CD4-positive, alpha-beta T cell treated with Interleukin-4 for 1 hour (primary cell): Measurements from ENCODE around the gene STK11IP.

Experiments
- DNase-seq, 2 donors: peaks; one replicate each; pipeline ENCODE4 v3.0.0-alpha.2; 2020 to 2022

The STK11IP gene

DNA sequence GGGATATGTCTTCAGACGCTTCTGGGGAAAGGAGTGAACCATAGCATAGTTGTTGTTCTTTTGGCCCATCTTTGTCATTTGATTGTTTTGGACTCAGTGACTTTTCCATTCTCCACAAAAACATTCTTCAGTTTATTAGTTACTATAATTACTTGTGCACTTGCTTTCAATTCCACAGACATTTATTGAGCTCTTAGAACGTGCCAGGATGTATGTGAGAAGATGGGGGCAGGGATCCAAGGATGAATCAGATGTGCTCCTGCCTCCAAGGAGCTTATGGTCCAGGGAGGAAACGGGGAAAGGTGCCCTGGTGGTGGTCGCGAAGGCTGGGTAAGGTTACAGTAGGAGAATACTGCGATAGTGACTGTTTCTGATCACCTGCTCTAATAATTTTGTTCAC is 22.9 kb downstream of the STK11IP start:
- no peak for DNase-seq

DNA sequence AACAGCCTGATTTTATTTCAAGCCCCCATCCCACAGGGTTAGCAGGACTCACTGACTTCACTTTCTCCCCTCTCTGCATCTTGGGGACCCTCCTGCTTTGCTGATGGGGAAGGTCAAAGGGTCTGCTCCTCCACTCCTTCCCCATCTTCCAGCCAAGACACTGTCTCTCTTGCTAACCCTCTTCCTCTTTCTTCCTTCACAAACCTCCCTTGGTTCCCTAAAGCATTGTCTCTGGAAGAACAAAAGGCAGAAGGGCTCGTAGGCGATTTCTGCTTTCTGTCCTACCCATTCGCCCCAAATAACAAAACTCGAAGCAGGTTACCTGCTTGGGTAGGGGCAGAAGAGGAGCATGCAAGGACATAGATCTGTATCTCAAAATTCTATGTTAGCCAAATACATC is 24.3 kb downstream of the STK11IP start:
- no peak for DNase-seq

DNA sequence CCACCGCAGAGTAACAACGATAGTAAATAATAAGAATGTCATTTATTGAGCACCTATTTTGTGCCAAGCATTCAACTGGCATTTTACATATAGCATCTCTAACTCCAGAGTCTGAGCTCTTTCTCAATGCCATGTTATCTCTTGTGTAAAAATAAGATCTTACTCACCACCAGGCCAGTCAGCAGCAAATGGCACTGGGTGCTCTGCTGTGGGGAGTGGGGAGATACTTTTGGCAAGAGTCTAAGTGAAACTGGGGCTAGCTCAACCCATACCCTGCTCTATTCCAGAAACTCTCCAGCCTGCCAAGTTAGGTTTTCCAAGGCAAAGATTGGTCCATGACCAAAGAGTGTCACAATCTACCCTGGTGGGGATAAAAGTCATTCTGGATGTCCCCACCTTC is 24.8 kb downstream of the STK11IP start:
- DNase-seq: no peak

DNA sequence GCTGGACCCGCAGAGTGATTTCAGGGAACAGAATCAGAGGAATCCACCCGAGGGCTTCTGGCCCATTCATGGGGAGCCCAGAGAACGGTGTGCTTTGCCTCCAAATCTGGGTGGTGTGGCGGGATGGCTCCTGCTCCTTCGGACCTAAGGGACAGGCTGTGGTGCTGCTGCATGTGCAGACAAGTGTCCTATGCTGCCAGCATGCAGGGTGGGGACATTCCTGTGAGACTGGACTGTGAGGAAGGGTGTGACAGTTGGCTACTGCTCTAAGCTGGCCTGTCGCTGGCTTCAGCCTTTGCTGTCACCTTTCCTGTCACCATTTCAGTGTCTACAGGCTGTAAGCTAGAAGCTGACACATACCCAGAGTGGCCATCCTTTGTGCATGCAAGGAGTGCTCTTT is 26.9 kb downstream of the STK11IP start:
- no peak for DNase-seq

DNA sequence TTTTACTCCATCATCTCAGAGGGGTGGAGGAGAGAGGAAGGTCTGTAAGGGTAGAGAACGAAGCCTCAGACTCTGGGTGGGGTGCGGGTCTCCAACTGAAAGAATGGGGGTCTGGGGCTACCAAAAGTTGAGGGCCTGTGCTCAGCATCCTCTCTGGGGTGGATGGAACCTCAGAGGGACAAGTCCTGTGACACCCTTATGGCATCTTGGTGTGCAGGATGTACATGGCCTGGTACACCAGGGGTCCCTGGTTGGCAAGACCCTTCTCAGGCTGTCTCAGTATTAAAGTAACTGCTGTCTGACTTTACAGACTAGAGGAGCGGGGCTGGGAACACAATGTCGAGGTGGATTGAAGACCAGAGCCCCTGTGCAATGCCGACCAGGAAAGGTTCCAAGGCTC is 27.5 kb downstream of the STK11IP start:
- no peak for DNase-seq

DNA sequence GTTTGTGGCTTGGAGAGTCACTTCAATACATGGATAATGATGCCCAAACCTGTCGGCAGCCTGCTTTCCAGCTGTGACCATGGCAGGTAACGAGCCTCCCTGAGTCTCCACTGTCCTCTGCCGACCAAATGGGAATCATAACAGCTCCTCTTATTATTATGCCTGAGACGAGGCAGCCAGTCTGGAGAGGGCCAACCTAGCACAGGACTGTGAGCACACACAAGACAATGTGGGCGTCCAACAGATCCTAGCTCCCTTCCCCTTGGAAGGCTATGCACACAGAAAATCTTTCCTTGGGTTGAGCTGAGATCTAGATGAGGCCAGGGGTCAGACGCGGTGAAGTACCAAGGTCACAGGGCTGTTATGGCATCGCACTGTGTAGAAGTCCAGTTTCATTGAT is 28.9 kb downstream of the STK11IP start:
- no peak for DNase-seq

DNA sequence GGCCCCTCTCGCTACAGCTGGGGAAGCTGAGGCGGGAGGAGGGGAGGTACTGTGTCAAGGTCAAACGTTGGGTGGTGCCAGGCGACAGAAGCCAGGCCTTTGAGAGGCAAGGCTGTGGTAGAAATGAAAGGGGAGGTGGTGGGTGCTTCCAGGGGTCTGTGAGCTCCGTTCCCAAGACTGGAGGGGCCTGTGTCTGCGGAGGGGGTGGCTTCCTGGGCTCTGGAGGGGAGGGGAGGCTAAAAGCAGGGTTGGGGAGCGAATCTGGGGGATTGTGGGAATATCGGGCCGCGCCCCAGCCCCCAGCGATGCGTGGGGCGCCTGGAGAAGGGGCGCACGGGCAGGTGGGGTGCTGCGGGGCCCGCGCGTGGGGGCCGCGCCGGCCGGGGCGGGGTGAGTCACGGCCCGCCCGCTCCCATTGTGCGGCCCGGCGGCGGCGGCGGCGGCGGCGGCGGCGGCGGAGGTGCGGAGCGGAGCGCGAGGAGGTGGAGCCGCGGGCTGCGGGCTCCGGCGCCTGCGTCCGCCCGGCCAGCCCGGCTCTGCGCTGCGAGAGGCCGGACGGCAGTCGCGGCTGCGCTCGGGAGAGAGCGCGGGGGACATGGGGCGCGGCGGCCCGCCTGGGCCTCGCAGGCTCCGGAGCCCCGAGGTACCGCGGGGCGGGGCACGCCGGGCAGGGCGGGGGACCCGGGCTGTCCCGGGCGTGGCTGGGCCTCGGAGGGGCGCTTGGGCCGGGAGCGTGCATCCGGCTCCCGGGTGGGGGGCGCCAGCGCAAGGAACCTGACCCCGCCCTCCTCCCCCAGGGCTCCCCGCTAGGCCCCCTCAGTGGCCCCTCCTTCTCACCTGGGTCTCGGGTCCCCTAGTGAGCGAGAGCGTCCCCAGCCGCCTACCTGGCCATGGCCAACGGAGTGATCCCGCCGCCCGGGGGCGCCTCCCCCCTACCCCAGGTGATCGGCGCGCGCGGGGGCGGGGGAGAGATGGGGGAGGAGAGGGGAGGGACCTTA is 29.7 kb downstream of the STK11IP start, which contains the start of gene SLC4A3:
SLC4A3 (plus strand) TSS at position 528 of the 998 bp plus-strand sequence; CDS start at position 891, 363 bp downstream.
- DNase-seq: no peak

DNA sequence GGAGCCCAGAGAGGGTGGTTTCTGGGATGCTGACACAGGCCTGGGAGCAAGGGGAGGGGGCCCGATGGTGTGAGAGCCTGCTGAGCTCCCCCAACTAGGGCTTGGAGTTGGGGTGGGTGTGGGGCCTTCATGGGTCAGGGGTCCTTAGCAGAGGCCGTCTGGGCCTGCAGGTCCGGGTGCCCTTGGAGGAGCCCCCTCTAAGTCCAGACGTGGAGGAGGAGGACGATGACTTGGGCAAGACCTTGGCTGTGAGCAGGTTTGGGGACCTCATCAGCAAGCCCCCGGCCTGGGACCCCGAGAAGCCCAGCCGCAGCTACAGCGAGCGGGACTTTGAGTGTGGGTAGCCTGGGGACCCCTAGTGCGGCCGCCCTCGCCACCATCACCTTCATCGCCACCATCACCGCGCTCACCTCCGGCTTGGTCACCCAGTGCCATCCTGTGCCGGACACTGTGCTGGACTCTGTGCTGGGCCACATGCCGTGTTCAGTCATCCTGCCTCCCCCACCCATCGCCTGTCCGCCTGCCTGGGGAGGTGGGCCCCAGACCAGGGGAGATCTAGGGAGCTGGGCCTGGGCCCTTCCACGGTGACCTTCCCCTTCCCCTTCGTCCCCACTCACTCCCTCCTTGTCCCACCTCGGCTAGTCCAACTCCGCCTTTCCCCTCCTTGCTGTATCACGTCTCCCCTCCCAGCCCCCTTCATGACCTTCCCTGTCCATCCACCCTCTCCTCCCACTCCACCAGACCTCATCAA is 30.8 kb downstream of the STK11IP start:
- no peak for DNase-seq

DNA sequence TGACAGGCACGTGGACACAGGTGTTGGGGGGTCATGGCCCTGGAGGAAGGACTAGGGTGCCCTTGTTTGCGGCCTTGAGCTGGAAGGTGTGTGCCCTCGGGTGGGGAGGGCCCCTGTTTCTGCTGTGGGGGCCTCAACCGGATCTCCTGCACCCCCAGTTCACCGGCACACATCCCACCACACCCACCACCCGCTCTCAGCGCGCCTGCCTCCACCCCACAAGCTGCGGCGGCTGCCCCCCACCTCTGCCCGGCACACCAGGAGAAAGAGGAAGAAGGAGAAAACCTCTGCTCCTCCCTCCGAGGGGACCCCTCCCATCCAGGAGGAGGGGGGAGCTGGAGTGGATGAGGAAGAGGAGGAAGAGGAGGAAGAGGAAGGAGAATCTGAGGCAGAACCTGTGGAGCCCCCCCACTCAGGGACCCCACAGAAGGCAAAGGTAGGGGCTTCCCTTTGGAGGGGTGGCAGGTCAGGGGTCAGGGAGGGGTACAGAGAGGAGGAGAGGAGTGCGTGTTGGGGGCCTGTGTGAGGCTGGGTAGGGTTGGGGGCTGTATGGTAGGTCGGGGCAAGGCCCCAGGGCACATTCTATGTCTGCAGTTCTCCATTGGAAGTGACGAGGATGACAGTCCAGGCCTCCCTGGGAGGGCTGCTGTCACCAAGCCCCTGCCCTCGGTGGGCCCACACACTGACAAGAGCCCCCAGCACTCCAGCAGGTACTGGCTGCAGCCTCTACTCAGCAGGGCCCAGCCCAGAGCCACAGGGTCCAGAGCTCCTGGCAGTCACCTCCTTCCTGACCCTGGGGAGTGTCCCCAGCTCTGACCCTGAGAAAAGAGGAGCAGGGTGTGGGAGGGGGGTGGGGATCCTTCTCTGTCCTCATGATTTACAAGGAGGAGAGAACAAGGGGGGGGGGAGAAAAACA is 31.6 kb downstream of the STK11IP start:
- DNase-seq: no peak

DNA sequence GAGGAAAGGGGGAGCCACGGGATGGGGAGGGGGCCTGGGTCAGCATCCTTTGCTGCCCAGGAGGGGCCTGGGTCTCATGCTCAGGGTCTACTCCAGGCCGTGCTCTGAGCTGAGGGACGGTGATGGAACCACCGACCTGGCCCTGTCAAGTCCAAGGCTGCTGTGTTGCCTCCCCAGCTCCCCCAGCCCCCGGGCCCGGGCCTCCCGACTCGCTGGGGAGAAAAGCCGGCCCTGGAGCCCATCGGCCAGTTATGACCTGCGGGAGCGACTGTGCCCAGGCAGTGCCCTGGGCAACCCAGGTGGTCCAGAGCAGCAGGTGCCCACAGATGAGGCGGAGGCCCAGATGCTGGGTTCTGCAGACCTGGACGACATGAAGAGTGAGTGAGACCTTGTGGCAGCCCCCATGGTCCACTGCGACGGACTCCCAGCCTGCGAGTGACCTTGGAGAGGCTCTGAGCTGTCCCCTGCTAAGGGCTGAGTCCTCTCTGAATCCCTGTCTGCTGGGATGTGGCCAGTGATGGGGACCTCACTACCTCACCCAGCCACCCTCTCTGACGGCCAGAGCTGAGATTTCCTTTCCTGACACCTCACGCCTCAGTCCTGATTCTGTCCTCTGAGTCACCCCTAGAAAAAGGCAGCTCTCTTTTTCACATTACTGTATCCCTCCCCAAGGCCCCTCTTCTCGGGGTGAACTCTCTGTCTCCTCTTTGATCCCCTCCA is 32.5 kb downstream of the STK11IP start:
- no peak for DNase-seq

DNA sequence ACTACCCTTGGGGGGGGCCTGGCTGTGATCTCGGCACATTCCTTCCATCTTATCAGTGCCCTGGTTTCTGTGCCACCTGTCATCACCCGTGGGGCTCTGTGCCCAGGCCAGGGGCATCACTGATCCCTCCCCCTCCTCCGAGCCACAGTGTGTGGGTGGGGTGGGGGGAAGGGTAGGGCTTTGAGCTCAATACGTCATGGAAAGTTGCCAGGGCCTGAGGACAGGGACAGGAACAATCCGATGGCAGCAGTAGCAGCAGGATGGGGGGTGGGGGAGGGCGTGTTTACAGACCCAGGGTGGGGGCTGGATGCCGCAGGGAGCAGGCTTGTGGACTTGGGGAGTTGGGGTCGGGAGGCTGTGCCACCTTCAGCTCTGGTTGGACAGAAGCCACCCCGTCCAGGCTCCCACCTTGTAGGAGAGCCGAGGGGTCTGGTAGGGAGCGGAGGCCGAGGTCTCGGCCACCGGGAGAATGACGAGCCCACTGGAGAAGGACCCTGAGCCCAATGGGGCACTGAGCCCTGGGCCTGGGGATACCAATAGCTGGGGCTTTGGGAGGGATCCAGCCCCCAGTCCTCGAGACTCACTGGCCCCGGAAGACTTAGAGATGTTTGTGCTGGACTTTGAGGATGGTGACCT is 33.2 kb downstream of the STK11IP start:
- DNase-seq: no peak

DNA sequence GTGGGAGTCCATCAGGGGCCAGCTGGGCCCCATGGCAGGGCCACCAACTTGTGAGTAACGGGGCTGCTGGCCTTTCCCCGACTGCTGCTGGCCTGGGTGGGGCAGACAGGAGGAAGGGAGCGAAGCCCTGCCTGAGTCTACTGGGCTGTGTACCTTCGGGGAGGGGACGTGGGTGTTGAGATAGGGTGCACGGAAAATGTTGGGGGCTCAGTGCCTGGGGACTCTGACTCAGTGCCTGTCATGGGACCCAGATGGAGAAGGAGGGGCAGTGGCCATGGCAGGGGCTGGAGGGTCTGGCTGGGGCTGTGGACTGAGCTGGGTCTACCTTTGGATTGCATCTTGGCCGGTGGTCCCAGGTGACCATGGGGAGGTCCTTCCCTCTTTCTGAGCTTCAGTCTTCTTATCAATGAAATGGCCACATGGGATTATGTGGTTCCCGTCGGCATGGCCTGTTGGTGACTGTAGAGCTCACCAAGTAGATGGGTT is 33.8 kb downstream of the STK11IP start:
- no peak for DNase-seq

DNA sequence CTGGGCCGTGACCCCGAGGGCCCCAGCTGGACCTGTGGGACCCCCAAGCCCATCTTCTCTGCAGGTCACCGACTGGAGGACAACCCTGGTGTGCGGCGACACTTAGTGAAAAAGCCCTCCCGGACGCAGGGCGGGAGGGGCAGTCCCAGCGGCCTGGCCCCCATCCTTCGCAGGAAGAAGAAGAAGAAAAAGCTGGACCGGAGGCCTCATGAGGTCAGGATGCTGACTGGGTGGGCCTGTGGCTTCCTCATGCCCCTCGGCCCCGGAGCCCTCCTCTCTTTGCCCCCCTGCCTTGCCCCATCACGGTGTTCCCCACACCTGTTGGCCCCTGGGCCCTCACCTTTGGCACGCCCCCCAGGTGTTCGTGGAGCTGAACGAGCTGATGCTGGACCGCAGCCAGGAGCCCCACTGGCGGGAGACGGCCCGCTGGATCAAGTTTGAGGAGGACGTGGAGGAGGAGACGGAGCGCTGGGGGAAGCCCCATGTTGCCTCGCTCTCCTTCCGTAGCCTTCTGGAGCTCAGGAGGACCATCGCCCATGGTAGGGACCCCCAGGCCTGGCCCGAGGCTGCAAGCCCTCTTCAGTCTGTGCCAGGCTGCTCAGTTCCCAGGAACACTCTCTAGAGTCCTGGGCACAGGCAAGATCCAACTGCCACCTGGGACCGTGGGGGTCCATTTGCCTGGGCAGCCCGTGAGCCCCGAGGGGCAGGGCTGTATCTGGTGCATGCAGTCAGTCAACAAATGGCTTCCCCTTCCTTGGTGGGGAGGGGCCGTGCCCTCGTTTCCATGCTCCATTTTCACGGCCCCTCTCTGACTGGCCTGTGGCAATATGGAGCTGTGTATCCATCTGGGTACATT is 34.5 kb downstream of the STK11IP start:
- no peak for DNase-seq

DNA sequence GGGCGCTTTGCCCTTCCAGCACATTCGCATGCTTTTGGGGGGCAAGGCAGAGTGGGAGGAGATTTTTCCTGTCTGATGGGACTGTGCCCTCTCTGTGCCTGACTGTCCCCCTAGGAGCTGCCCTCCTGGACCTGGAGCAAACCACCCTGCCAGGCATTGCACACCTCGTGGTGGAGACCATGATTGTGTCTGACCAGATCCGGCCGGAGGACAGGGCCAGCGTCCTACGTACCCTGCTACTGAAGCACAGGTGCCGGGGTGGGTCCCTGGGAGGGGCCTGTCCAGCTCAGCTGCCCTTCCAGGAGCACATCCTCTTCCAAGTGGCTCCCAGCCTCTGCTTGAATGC is 35.1 kb downstream of the STK11IP start:
- no peak for DNase-seq

DNA sequence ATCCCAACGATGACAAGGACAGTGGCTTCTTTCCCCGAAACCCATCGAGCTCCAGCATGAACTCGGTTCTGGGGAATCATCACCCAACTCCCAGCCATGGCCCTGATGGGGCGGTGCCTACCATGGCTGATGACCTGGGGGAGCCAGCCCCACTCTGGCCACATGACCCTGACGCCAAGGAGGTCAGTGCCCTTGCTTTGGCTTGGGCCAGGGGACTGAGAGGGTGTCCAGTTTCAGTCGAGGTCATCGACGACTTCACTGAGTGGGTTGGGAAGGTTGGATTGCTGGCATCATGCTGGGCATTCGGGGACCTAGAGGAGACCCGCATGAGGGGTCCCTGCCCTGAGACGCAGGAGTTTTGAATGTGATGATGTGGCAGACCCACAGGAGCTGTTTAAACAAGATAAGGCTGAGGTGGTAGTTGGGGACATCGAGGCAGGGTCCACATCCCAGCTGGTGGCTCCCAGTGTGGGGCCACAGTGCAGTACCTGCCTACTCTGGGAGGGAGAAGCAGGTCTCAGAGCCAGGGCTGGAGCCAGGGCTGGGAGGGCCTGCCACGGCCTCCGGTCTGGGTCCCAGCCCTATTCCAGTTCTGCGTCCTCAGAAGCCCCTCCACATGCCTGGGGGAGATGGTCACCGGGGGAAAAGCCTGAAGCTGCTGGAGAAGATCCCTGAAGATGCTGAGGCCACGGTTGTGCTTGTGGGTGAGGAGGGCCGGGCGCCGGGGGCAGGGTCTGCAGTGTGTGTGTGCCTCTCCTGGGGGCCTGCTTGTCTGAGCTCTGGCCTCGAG is 35.8 kb downstream of the STK11IP start:
- DNase-seq: no peak

DNA sequence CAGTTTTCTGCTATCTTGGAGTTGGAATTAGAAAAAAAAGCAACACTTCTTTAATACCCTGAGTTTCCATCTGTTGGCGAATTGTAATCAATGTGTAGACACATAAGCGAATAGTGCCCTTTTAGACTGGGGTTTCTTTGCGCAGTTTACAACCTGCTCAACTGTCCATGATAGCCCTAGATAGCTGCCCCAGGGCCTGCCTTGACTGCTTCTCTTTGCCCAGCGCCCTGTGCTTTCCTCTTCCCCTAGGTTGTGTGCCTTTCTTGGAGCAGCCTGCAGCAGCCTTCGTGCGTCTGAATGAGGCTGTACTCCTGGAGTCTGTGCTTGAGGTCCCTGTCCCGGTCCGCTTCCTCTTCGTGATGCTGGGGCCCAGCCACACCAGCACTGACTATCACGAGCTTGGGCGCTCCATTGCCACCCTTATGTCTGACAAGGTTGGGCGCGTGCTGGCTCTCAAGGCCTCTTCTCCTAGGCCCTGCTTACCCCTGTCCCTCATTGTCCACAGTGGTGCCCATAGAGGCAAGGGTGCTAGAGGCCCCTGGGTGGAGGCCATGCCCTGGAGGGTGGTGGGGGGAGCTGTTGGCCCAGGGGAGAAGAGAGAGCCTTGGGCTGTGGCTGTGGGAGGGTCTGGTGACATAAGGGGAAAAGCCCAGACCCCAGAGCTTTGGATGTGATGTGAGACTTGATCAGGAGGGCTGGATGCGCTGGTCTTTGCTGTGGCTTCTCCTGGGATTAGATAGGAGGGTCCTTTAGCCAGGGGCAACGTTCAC is 36.7 kb downstream of the STK11IP start:
- no peak for DNase-seq

DNA sequence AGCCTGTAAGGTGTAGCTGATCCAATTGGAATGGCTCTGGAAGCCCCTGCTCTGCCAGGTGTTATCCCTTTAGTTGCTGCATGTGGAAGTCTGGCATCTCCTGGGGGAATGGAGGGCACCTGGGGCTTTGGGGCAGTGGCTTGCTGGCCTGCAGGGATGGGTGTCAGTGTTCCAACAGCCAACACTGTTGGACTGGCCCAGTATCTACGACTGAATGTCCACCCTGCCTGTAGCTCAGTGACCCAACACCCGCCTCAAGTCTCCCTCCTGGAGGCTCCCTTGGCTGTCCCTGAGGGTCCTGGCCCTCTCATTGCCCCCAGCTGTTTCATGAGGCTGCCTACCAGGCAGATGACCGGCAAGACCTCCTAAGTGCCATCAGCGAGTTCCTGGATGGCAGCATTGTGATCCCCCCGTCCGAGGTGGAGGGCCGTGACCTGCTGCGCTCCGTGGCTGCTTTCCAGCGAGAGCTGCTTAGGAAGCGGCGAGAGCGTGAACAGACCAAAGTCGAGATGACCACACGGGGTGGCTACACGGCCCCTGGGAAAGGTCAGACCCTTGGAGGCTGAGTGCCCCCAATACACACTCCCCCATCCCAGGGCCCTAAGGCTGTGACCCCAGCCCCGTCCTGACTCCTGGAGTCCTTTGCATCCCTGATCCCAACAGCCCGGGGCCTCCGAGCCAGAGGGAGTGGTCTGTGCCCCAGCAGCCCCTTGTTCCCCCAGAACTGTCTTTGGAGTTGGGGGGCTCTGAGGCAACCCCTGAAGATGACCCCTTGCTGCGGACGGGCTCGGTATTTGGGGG is 37.5 kb downstream of the STK11IP start:
- DNase-seq: no peak
